Liver (tissue), 3 donors: ENCODE results near the gene ESRRB.

Experiments
- ATF3 ChIP-seq: IDR thresholded peaks from 2 replicates; pipeline ENCODE4 v1.6.1; 2016; ENCODE audit warnings: antibody characterized with exemption
- CTCF ChIP-seq: fragments of 150-350 bp; IDR thresholded peaks from 2 replicates; pipeline ENCODE4 v1.5.1; 2017; ENCODE audit warnings: improper control_type of control experiment, low read depth, low read length; ENCODE audit not compliant: missing input control
- EGR1 ChIP-seq, 2 donors: IDR thresholded peaks; 2 replicates each; pipeline ENCODE4 v1.6.1; 2016 to 2018; ENCODE audit warnings: antibody characterized with exemption in 2 of 2, low read depth in 2 of 2
- FOXA1 ChIP-seq: IDR thresholded peaks from 2 replicates; pipeline ENCODE4 v1.6.1; 2016; ENCODE audit warnings: antibody characterized with exemption
- GABPA ChIP-seq, 2 donors: IDR thresholded peaks in 1 of 2; conservative IDR thresholded peaks in 1 of 2; 2 replicates each; pipeline ENCODE4 v1.6.1; 2016; ENCODE audit warnings: antibody characterized with exemption in 2 of 2, mild to moderate bottlenecking in 1 of 2, moderate library complexity in 1 of 2
- JUND ChIP-seq, 2 donors: IDR thresholded peaks; 2 replicates each; pipeline ENCODE4 v1.6.1; 2016; ENCODE audit warnings: antibody characterized with exemption in 2 of 2
- MAX ChIP-seq: IDR thresholded peaks from 2 replicates; pipeline ENCODE4 v1.6.1; 2016; ENCODE audit warnings: antibody characterized with exemption
- NR2F2 ChIP-seq: IDR thresholded peaks from 2 replicates; pipeline ENCODE4 v1.6.1; 2016; ENCODE audit warnings: antibody characterized with exemption
- RAD21 ChIP-seq, 2 donors: IDR thresholded peaks; 2 replicates each; pipeline ENCODE4 v1.6.1; 2016; ENCODE audit warnings: antibody characterized with exemption in 2 of 2, mild to moderate bottlenecking in 2 of 2
- REST ChIP-seq: IDR thresholded peaks from 2 replicates; pipeline ENCODE4 v1.6.1; 2016; ENCODE audit warnings: antibody characterized with exemption, mild to moderate bottlenecking
- RXRA ChIP-seq, 2 donors: IDR thresholded peaks; 2 replicates each; pipeline ENCODE4 v1.6.1; 2017 to 2018; ENCODE audit warnings: antibody characterized with exemption in 2 of 2, mild to moderate bottlenecking in 1 of 2
- SP1 ChIP-seq: IDR thresholded peaks from 2 replicates; pipeline ENCODE4 v1.6.1; 2018; ENCODE audit warnings: antibody characterized with exemption, mild to moderate bottlenecking
- YY1 ChIP-seq: IDR thresholded peaks from 2 replicates; pipeline ENCODE4 v1.6.1; 2016; ENCODE audit warnings: antibody characterized with exemption, mild to moderate bottlenecking
- ZBTB33 ChIP-seq: IDR thresholded peaks from 2 replicates; pipeline ENCODE4 v1.6.1; 2016; ENCODE audit warnings: antibody characterized with exemption
- donor health status: healthy.
- donor health status: healthy.

- TF ChIP-seq FOXA1 (no peak), CTCF (no peak), EGR1 (IDR thresholded peaks at IDR 0.05; ENCODE audit: low read depth in 2 of 2) (no peak), ZBTB33 (no peak), REST (no peak), JUND (IDR thresholded peaks at IDR 0.05) (no peak), ATF3 (no peak), SP1 (no peak), MAX (no peak), NR2F2 (no peak), GABPA (IDR thresholded peaks at IDR 0.05 in 1 of 2, conservative IDR thresholded peaks at IDR 0.05 in 1 of 2) (no peak), RXRA (IDR thresholded peaks at IDR 0.05) (no peak), YY1 (no peak), RAD21 (IDR thresholded peaks at IDR 0.05) (no peak)
Measured at GRCh38 chr14:76498976-76499375, 123.0 kb downstream of the ESRRB start.
